Bladder microvascular endothelial cell (primary cell): ENCODE measurements around the gene FAM177A1. TPM values are rescaled to one million over a fixed set of nuclear protein-coding genes. Genes with fewer than 3 reads are reported as not detected.

Experiments
- total RNA-seq: library from RNA; depleted of rRNA; stranded (reverse); fragments of >200 nt; gene quantifications from 2 replicates; pipeline ENCODE4 v1.2.3, GENCODE V29; 2014

Gene FAM177A1, protein sequence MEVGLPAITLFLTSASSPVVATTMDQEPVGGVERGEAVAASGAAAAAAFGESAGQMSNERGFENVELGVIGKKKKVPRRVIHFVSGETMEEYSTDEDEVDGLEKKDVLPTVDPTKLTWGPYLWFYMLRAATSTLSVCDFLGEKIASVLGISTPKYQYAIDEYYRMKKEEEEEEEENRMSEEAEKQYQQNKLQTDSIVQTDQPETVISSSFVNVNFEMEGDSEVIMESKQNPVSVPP
- total RNA-seq: 33.4 and 41.2 TPM in 2 replicates

GRCh38 chr14:35046048-35046750, at the start of gene FAM177A1:
Gene FAM177A1, plus strand, starts transcription at chr14:35046272. Its CDS starts 192 bp downstream, at chr14:35046464.

DNA sequence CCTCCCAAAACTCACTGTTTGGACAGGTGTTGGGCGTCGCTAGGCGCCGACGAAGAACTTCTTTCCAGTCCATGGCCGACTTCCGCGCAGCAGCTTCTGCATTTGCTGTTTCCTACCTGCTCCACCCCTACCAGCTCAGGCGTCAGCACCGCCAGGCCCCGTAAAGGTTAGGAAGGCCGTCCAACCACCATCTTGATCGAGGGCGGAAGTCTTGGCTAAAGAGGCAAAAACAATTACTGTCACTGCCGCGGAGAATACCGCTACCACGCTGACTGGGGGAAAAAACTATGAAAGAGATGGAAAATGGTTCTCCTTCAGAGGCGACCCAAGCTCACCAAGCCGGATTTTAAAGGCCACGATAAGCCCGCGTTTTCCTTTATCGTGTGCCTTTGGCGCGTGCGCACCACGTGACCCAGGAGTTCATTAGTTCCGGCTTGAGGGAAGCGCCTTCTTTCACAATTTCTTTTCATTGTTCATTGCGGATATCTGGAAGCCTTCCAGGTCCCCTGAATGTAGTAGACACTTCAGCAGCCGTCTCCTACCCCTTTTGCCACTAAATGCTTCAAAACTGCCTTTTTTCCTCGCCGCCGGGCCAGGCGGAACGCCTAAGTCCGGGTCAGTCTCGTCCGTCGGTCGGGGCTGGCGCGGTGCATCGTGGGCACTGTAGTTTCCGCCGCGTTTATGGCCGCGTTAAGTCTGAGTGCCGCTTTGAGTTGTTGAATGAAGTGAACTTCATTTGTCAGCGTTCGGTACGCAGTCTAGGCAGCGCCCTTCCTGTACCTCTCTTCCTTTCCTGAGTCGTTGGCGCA, 76.0 kb downstream of the FAM177A1 start, which contains the start of the genes PPP2R3C and PRORP:
Gene PPP2R3C (minus strand): TSS at position 104 of the 809 bp plus-strand sequence. CDS start 31 bp downstream, at position 73.
Gene PRORP (plus strand): TSS at position 666 of the 809 bp plus-strand sequence. CDS start 694 bp downstream, outside the sequence.

Other genes with a start within 250 kb of the FAM177A1 start
- gene BAZ1A, start 170.9 kb upstream of the FAM177A1 start, total RNA-seq: 34.0 and 71.3 TPM in 2 replicates
- 49.5 and 88.8 TPM in 2 replicates for gene SRP54, start 63.3 kb upstream of the FAM177A1 start, total RNA-seq
- gene PPP2R3C, start 75.7 kb downstream of the FAM177A1 start, total RNA-seq: 32.4 and 35.0 TPM in 2 replicates
- 22.8 and 39.5 TPM in 2 replicates for gene PRORP, start 76.3 kb downstream of the FAM177A1 start, total RNA-seq
- gene PSMA6, start 246.1 kb downstream of the FAM177A1 start, total RNA-seq: 216 and 271 TPM in 2 replicates